WTC11 (cell line): ENCODE results near the gene TRMU. TPM values are rescaled to one million over a fixed set of nuclear protein-coding genes. Genes with fewer than 3 reads are reported as not detected.

Source experiments
- ATAC-seq: fragments of 200-7000 bp; cut with Tn5 transposase; 2 replicates; pipeline ENCODE4 v1.10.0; 2021; ENCODE audit warnings: mild to moderate bottlenecking, moderate library complexity
- CTCF ChIA-PET: fragments of 300-600 bp; sonication (Branson Sonifier 250); formaldehyde crosslinking; loops from one replicate; lab custom pipeline; 2021; ENCODE audit warnings: antibody characterized with exemption; lab: Charles Lee
- POLR2A ChIA-PET: fragments of 350-600 bp; sonication (Branson Sonifier 250); formaldehyde crosslinking; loops from one replicate; lab custom pipeline; 2021; ENCODE audit warnings: antibody characterized with exemption; lab: Charles Lee
- DNase-seq: peaks from one replicate; pipeline ENCODE4 v3.0.0; 2021; ENCODE audit warnings: low spot score
- H3K27ac Mint-ChIP-seq: 2 replicates; pipeline ENCODE4 v1.8.0; 2021; ENCODE audit warnings: mixed read lengths
- H3K27me3 Mint-ChIP-seq: 2 replicates; pipeline ENCODE4 v1.8.0; 2021; ENCODE audit warnings: low read depth, mild to moderate bottlenecking, moderate library complexity, mixed read lengths
- H3K36me3 Mint-ChIP-seq: 2 replicates; pipeline ENCODE4 v1.8.0; 2021; ENCODE audit warnings: mixed read lengths
- H3K4me1 Mint-ChIP-seq: 2 replicates; pipeline ENCODE4 v1.8.0; 2022; ENCODE audit warnings: mixed read lengths
- H3K4me3 Mint-ChIP-seq: 2 replicates; pipeline ENCODE4 v1.8.0; 2021; ENCODE audit warnings: mild to moderate bottlenecking, moderate library complexity, mixed read lengths
- H3K9me3 Mint-ChIP-seq: 2 replicates; pipeline ENCODE4 v1.8.0; 2021; ENCODE audit warnings: mixed read lengths
- ARID4B ChIP-seq: sonication (generic); formaldehyde crosslinking; IDR thresholded peaks from 2 replicates; pipeline ENCODE4 v1.8.0; 2023; ENCODE audit warnings: missing genetic modification reagents, mild to moderate bottlenecking, borderline replicate concordance
- CBFB ChIP-seq: sonication (generic); formaldehyde crosslinking; IDR thresholded peaks from 2 replicates; pipeline ENCODE4 v1.8.1; 2022; ENCODE audit warnings: mild to moderate bottlenecking, low read depth, missing genetic modification reagents
- EMX1 ChIP-seq: fragments of 250-450 bp; sonication (Bioruptor Pico); IDR thresholded peaks from 2 replicates; pipeline ENCODE4 v1.8.0; 2021; ENCODE audit warnings: mild to moderate bottlenecking
- FOXJ3 ChIP-seq: sonication (generic); formaldehyde crosslinking; IDR thresholded peaks from 2 replicates; pipeline ENCODE4 v1.9.0; 2021; ENCODE audit warnings: missing genetic modification reagents, mild to moderate bottlenecking, borderline replicate concordance
- FOXK1 ChIP-seq: sonication (generic); formaldehyde crosslinking; IDR thresholded peaks from 2 replicates; pipeline ENCODE4 v1.8.0; 2022; ENCODE audit warnings: mild to moderate bottlenecking, moderate library complexity, missing genetic modification reagents
- HMGA2 ChIP-seq: fragments of 250-450 bp; sonication (Bioruptor Pico); IDR thresholded peaks from 2 replicates; pipeline ENCODE4 v1.4.0; 2021; ENCODE audit warnings: mild to moderate bottlenecking, moderate library complexity
- HMGXB4 ChIP-seq: sonication (generic); formaldehyde crosslinking; IDR thresholded peaks from 2 replicates; pipeline ENCODE4 v1.8.1; 2023; ENCODE audit warnings: mild to moderate bottlenecking, moderate library complexity, missing genetic modification reagents
- IRF1 ChIP-seq: sonication (generic); formaldehyde crosslinking; IDR thresholded peaks from 2 replicates; pipeline ENCODE4 v1.8.0; 2023; ENCODE audit warnings: missing genetic modification reagents
- MAX ChIP-seq: sonication (generic); formaldehyde crosslinking; IDR thresholded peaks from 2 replicates; pipeline ENCODE4 v1.8.0; 2022; ENCODE audit warnings: mild to moderate bottlenecking, missing genetic modification reagents
- NFE2L1 ChIP-seq: sonication (generic); formaldehyde crosslinking; IDR thresholded peaks from 2 replicates; pipeline ENCODE4 v1.8.1; 2023; ENCODE audit warnings: missing genetic modification reagents
- NR2C2 ChIP-seq: sonication (generic); formaldehyde crosslinking; IDR thresholded peaks from 2 replicates; pipeline ENCODE4 v1.8.0; 2022; ENCODE audit warnings: mild to moderate bottlenecking, missing genetic modification reagents
- SMAD3 ChIP-seq: sonication (generic); formaldehyde crosslinking; IDR thresholded peaks from 2 replicates; pipeline ENCODE4 v1.8.0; 2022; ENCODE audit warnings: missing genetic modification reagents, mild to moderate bottlenecking, borderline replicate concordance
- SOX15 ChIP-seq: fragments of 250-450 bp; sonication (Bioruptor Pico); IDR thresholded peaks from 2 replicates; pipeline ENCODE4 v1.9.0; 2021; ENCODE audit warnings: mild to moderate bottlenecking
- USF1 ChIP-seq: sonication (generic); formaldehyde crosslinking; IDR thresholded peaks from 2 replicates; pipeline ENCODE4 v1.8.0; 2022; ENCODE audit warnings: mild to moderate bottlenecking, missing genetic modification reagents
- ZBTB21 ChIP-seq: sonication (generic); formaldehyde crosslinking; IDR thresholded peaks from 2 replicates; pipeline ENCODE4 v1.8.1; 2023; ENCODE audit warnings: mild to moderate bottlenecking, missing genetic modification reagents, borderline replicate concordance
- ZNF263 ChIP-seq: sonication (generic); formaldehyde crosslinking; IDR thresholded peaks from 2 replicates; pipeline ENCODE4 v1.8.1; 2022; ENCODE audit warnings: low read depth, mild to moderate bottlenecking, moderate library complexity, missing genetic modification reagents
- total RNA-seq: library from RNA; stranded (reverse); gene quantifications from 3 replicates; pipeline ENCODE4 v1.2.3, GENCODE V29; 2021
- TF ChIP-seq, protein P1 (sequence below): sonication (generic); formaldehyde crosslinking; IDR thresholded peaks from 2 replicates; pipeline ENCODE4 v1.8.0; 2022; ENCODE audit warnings: mild to moderate bottlenecking, missing genetic modification reagents

TRMU gene
- total RNA-seq, 1 experiment from 2014 or later = 103 TPM

DNA sequence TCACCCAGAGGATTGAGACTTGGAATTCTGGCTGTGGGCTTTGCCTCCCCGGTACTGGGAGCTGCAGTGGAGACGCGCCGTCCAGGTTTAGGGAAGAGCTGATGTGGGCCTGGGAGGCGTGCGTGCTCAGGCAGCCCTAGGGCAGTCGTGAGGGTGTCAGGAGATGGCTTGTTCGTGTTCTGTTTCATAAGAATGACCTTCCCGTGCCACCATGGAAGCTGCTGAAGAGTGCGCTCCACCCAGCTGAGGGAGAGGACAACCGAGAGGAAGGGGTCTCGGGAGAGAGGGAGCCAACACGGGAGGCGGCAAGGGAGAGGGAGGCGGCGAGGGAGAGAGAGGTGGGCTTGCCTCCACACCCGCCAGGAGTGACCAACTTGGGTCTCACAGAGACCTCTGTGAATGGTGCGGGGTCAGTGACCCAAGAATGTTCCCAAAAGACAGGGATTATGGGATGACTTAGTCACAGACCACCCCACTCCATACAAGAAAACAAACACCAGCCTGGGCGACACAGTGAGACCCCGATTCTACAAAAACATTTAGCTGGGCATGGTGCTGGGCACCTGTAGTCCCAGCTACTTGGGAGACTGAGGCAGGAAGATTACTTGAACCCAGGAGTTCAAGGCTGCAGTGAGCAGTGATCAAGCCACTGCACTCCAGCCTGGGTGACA is 14.7 kb upstream of the TRMU start (continued):
- TF ChIP-seq NR2C2 (CRISPR knock-in tag) = no peak
- TF ChIP-seq, protein P1, sequence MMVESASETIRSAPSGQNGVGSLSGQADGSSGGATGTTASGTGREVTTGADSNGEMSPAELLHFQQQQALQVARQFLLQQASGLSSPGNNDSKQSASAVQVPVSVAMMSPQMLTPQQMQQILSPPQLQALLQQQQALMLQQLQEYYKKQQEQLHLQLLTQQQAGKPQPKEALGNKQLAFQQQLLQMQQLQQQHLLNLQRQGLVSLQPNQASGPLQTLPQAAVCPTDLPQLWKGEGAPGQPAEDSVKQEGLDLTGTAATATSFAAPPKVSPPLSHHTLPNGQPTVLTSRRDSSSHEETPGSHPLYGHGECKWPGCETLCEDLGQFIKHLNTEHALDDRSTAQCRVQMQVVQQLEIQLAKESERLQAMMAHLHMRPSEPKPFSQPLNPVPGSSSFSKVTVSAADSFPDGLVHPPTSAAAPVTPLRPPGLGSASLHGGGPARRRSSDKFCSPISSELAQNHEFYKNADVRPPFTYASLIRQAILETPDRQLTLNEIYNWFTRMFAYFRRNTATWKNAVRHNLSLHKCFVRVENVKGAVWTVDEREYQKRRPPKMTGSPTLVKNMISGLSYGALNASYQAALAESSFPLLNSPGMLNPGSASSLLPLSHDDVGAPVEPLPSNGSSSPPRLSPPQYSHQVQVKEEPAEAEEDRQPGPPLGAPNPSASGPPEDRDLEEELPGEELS (CRISPR knock-in tag) = no peak
- no peak for TF ChIP-seq HMGA2 (CRISPR knock-in tag)
- TF ChIP-seq HMGXB4 (CRISPR knock-in tag) = no peak
- no peak for TF ChIP-seq ZBTB21 (CRISPR knock-in tag)
- no peak for TF ChIP-seq USF1 (CRISPR knock-in tag)
- TF ChIP-seq, all 79 proteins: peak for 0

- no peak for TF ChIP-seq IRF1
- TF ChIP-seq CBFB (CRISPR knock-in tag) = no peak
- TF ChIP-seq ZNF263 = no peak
- no peak overlapping the region for H3K4me3 Mint-ChIP-seq
- POLR2A ChIA-PET = no interaction called here
- H3K27ac Mint-ChIP-seq = no peak overlapping the region
- no peaks in the 10 kb centered on the region for H3K4me1 Mint-ChIP-seq
- no peaks in the 10 kb centered on the region for H3K27me3 Mint-ChIP-seq
- ATAC-seq (no peak), DNase-seq (no peak)
- H3K36me3 Mint-ChIP-seq = peaks cover 55% of the 10 kb centered on the region
- CTCF ChIA-PET = no interaction called here
- H3K9me3 Mint-ChIP-seq = no peaks in the 10 kb centered on the region
Observed at GRCh38 chr22:46322711-46323110, 12.8 kb upstream of the TRMU start.

DNA sequence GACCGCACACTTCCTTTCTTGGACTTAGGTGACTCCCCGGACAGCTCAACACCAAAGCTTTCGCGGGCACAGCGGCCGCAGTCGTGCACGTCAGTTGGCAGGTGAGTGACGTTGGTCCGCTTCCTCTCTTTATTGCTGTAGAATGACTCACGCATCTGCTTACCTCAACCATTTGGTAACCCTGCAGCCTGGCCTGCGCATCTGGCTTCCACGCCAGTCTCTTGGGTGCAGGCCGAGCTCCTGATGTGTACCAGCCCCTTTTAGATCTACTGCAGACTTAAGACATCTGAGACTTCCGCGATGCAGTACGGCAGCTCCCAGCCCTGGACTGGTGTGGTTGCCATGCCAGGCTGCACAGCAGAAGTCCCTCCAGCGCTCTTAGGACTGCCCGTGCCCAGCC is 12.4 kb upstream of the TRMU start:
- no peak for TF ChIP-seq ARID4B (CRISPR knock-in tag)
- no peak for TF ChIP-seq FOXK1
- no peak for TF ChIP-seq SOX15 (CRISPR knock-in tag)
- no peak for TF ChIP-seq EMX1 (CRISPR knock-in tag)
- no peak for TF ChIP-seq FOXJ3 (CRISPR knock-in tag)
- no peak for TF ChIP-seq NFE2L1
- no peak for TF ChIP-seq MAX (CRISPR knock-in tag)
- no peak for TF ChIP-seq HMGXB4 (CRISPR knock-in tag)
- TF ChIP-seq CBFB (CRISPR knock-in tag) = no peak
- TF ChIP-seq SMAD3 (CRISPR knock-in tag) = no peak
- ATAC-seq (no peak), DNase-seq (no peak)
- no peaks in the 10 kb centered on the region for H3K27me3 Mint-ChIP-seq
- no peak overlapping the region for H3K27ac Mint-ChIP-seq
- H3K36me3 Mint-ChIP-seq = peaks cover 53% of the 10 kb centered on the region
- ChIA-PET POLR2A (no interaction called here), CTCF (no interaction called here)
- no peak overlapping the region for H3K4me3 Mint-ChIP-seq
- H3K4me1 Mint-ChIP-seq = no peaks in the 10 kb centered on the region
- H3K9me3 Mint-ChIP-seq = no peaks in the 10 kb centered on the region
